Astrocyte (in vitro differentiated cells and primary cell): Measurements from ENCODE around the gene IGF2BP3.

Source experiments
- EZH2 ChIP-seq: IDR thresholded peaks from 2 replicates; pipeline ENCODE4 v1.6.1; 2012; ENCODE audit warnings: mild to moderate bottlenecking, low read length, inconsistent platforms; ENCODE audit not compliant: insufficient read depth
- TF ChIP-seq, protein P1 (sequence below): IDR thresholded peaks from 2 replicates; pipeline ENCODE4 v1.5.1; 2011; ENCODE audit warnings: low read depth, mild to moderate bottlenecking, inconsistent platforms, low read length, moderate library complexity; ENCODE audit not compliant: insufficient read depth

DNA sequence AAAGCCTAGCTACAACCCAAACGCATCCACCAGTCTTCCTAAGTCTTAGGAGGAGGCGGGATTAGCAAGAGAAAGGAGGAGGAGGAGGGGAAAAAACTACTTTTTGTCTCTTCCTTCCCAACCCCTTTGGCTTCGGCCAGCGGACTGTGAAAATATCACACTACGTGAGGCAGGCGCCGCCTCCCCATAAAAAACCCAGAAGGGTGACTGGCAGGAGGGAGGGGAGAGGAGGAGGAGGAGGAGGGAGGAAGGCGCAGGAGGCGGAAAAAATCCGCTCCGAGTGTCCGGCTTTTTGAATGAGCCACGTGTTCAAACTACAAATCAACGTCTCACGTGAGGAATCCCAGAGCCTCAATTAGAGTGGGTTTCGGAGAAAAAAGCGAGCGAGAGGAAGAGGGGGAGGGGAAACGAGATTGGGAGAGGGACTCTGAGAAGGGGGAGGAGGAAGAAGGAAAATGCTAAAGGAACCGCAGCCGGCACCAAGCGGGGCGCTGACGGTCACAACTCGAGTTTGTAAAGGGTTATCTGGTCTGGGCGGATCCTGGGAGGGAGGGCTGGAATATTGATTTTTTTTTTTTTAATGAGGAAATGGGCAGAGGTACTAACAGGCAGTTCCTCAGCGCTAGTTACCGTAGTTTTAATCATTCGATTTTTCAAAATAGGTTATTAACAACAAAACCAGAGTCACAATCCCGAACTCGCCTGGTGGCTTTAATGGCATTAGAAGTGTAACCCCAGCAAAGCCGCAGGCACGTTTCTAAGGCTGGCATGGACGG is at the start of gene IGF2BP3:
- TF ChIP-seq, protein P1, sequence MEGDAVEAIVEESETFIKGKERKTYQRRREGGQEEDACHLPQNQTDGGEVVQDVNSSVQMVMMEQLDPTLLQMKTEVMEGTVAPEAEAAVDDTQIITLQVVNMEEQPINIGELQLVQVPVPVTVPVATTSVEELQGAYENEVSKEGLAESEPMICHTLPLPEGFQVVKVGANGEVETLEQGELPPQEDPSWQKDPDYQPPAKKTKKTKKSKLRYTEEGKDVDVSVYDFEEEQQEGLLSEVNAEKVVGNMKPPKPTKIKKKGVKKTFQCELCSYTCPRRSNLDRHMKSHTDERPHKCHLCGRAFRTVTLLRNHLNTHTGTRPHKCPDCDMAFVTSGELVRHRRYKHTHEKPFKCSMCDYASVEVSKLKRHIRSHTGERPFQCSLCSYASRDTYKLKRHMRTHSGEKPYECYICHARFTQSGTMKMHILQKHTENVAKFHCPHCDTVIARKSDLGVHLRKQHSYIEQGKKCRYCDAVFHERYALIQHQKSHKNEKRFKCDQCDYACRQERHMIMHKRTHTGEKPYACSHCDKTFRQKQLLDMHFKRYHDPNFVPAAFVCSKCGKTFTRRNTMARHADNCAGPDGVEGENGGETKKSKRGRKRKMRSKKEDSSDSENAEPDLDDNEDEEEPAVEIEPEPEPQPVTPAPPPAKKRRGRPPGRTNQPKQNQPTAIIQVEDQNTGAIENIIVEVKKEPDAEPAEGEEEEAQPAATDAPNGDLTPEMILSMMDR = no peak
- TF ChIP-seq EZH2 = no peak
